ENCODE data around the gene DNAJC5. TPM values are rescaled to one million over a fixed set of nuclear protein-coding genes. Genes with fewer than 3 reads are reported as not detected.
"Not testable (repeated sequence)": the region's sequence is repeated elsewhere in the genome, so short reads cannot be mapped to it uniquely, and the experiment has no call there.

DNAJC5 gene
- total and polyA plus RNA-seq, 4 donors = 25.1 to 64.5 (median 37.3) TPM

DNA sequence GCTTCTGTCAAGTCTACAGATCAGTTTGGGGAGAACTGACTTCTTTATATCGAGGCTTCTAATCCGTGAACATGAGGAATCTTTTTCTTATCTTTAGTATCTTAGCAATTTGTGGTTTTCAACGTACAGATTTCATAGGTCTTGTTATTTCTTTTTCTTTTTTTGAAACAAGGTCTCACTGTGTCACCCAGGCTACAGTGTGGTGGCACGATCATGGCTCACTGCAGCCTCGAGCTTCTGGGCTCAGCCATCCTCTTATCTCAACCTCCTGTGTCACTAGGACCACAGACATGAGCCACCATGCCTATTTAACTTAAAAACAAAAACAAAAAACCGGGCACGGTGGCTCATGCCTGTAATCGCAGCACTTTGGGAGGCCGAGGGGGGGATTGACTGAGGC, 29.3 kb downstream of the DNAJC5 start:
- Histone ChIP-seq H3K4me3 (no peak overlapping the region), H3K27ac (ENCODE audit: low read depth in 1 of 2, low read length in 1 of 2) (no peak overlapping the region), H3K9ac (ENCODE audit: insufficient read depth in 1 of 2, low read length in 2 of 2) (no peak overlapping the region), H3K4me1 (ENCODE audit: control insufficient read depth in 5 of 5, insufficient read depth in 5 of 5, low read length in 5 of 5) (no peaks in the 10 kb centered on the region), H3K27me3 (ENCODE audit: control insufficient read depth in 3 of 3, insufficient read depth in 3 of 3, low read length in 2 of 3) (no peaks in the 10 kb centered on the region), H3K9me3 (ENCODE audit: control insufficient read depth in 4 of 4, insufficient read depth in 3 of 4, low read length in 3 of 4) (no peaks in the 10 kb centered on the region), H3K36me3 (ENCODE audit: control insufficient read depth in 4 of 4, insufficient read depth in 4 of 4, low read length in 4 of 4) (peaks cover 0 to 28% (median 9%) of the 10 kb centered on the region in 4 donors)
- ATAC-seq (ENCODE audit: insufficient read depth, low FRiP score) (no peak), DNase-seq (no peak)
- TF ChIP-seq CTCF (IDR thresholded peaks at IDR 0.05; ENCODE audit: control extremely low read depth, extremely low read depth) = no peak
- 77 to 79% methylated on average over 9 of the region's 9 CpGs for WGBS, 2 donors

- Histone ChIP-seq H3K27ac (ENCODE audit: low read depth in 1 of 2, low read length in 1 of 2) (no peak overlapping the region), H3K4me1 (ENCODE audit: control insufficient read depth in 5 of 5, insufficient read depth in 5 of 5, low read length in 5 of 5) (no peaks in the 10 kb centered on the region), H3K36me3 (ENCODE audit: control insufficient read depth in 4 of 4, insufficient read depth in 4 of 4, low read length in 4 of 4) (peaks cover 10 to 41% (median 17%) of the 10 kb centered on the region in 4 donors), H3K9ac (ENCODE audit: insufficient read depth in 1 of 2, low read length in 2 of 2) (peak overlapping the region in 1 of 2 donors; percentile 34), H3K4me3 (no peak overlapping the region), H3K27me3 (ENCODE audit: control insufficient read depth in 3 of 3, insufficient read depth in 3 of 3, low read length in 2 of 3) (no peaks in the 10 kb centered on the region), H3K9me3 (ENCODE audit: control insufficient read depth in 4 of 4, insufficient read depth in 3 of 4, low read length in 3 of 4) (no peaks in the 10 kb centered on the region)
- 74 to 77% methylated on average over 8 of the region's 8 CpGs for WGBS, 2 donors
- no peak for ATAC-seq (ENCODE audit: insufficient read depth, low FRiP score)
- no peak for TF ChIP-seq CTCF (IDR thresholded peaks at IDR 0.05; ENCODE audit: control extremely low read depth, extremely low read depth)
- DNase-seq = no peak
Observed at GRCh38 chr20:63926298-63926697, 31.4 kb downstream of the DNAJC5 start.

- Histone ChIP-seq H3K27me3 (ENCODE audit: control insufficient read depth in 3 of 3, insufficient read depth in 3 of 3, low read length in 2 of 3) (no peaks in the 10 kb centered on the region), H3K4me3 (no peak overlapping the region), H3K9me3 (ENCODE audit: control insufficient read depth in 4 of 4, insufficient read depth in 3 of 4, low read length in 3 of 4) (no peaks in the 10 kb centered on the region), H3K4me1 (ENCODE audit: control insufficient read depth in 5 of 5, insufficient read depth in 5 of 5, low read length in 5 of 5) (no peaks in the 10 kb centered on the region), H3K36me3 (ENCODE audit: control insufficient read depth in 4 of 4, insufficient read depth in 4 of 4, low read length in 4 of 4) (peaks cover 11 to 54% (median 28%) of the 10 kb centered on the region in 4 donors), H3K9ac (ENCODE audit: insufficient read depth in 1 of 2, low read length in 2 of 2) (no peak overlapping the region), H3K27ac (ENCODE audit: low read depth in 1 of 2, low read length in 1 of 2) (no peak overlapping the region)
- WGBS, 2 donors = 98% methylated on average over 26 of the region's 26 CpGs
- no peak for TF ChIP-seq CTCF (IDR thresholded peaks at IDR 0.05; ENCODE audit: control extremely low read depth, extremely low read depth)
- no peak for DNase-seq
- ATAC-seq (ENCODE audit: insufficient read depth, low FRiP score) = no peak
Observed at GRCh38 chr20:63929071-63929470, 34.1 kb downstream of the DNAJC5 start.

- not testable (repeated sequence) for ATAC-seq (ENCODE audit: insufficient read depth, low FRiP score); H3K27ac ChIP-seq (ENCODE audit: low read depth in 1 of 2, low read length in 1 of 2); H3K27me3 ChIP-seq (ENCODE audit: control insufficient read depth in 3 of 3, insufficient read depth in 3 of 3, low read length in 2 of 3); H3K4me3 ChIP-seq; H3K9me3 ChIP-seq (ENCODE audit: control insufficient read depth in 4 of 4, insufficient read depth in 3 of 4, low read length in 3 of 4); H3K9ac ChIP-seq (ENCODE audit: insufficient read depth in 1 of 2, low read length in 2 of 2); DNase-seq; H3K4me1 ChIP-seq (ENCODE audit: control insufficient read depth in 5 of 5, insufficient read depth in 5 of 5, low read length in 5 of 5)
- H3K36me3 ChIP-seq (ENCODE audit: control insufficient read depth in 4 of 4, insufficient read depth in 4 of 4, low read length in 4 of 4) = peaks cover 11 to 57% (median 28%) of the 10 kb centered on the region in 4 donors
- WGBS, 2 donors = 96% methylated on average over 31 of the region's 31 CpGs
Observed at GRCh38 chr20:63929473-63929883, 34.6 kb downstream of the DNAJC5 start.
